Skeletal muscle tissue (tissue), 4 donors: ENCODE measurements around the gene AK9. TPM values are rescaled to one million over a fixed set of nuclear protein-coding genes. Genes with fewer than 3 reads are reported as not detected.
"Not testable (repeated sequence)": the region's sequence is repeated elsewhere in the genome, so short reads cannot be mapped to it uniquely, and the experiment has no call there.

Experiments used
- H3K27ac ChIP-seq: one replicate; pipeline ENCODE4 v1.7.0; 2013; ENCODE audit warnings: mild to moderate bottlenecking, low read depth, low read length, inconsistent platforms
- H3K27me3 ChIP-seq, 3 donors: one replicate each; pipeline ENCODE4 v1.7.0; 2013; ENCODE audit warnings: low read length in 3 of 3; ENCODE audit not compliant: control insufficient read depth in 3 of 3, insufficient read depth in 3 of 3
- H3K36me3 ChIP-seq, 3 donors: one replicate each; pipeline ENCODE4 v1.7.0; 2013; ENCODE audit warnings: low read length in 3 of 3; ENCODE audit not compliant: control insufficient read depth in 3 of 3, insufficient read depth in 3 of 3
- H3K4me1 ChIP-seq, 3 donors: one replicate each; pipeline ENCODE4 v1.7.0; 2013; ENCODE audit warnings: low read length in 3 of 3, mild to moderate bottlenecking in 3 of 3; ENCODE audit not compliant: control insufficient read depth in 3 of 3, insufficient read depth in 3 of 3
- H3K4me3 ChIP-seq, 3 donors: one replicate each; pipeline ENCODE4 v1.7.0; 2013; ENCODE audit warnings: low read length in 3 of 3
- H3K9ac ChIP-seq, 3 donors: one replicate each; pipeline ENCODE4 v1.7.0; 2013; ENCODE audit warnings: low read length in 3 of 3, mild to moderate bottlenecking in 3 of 3, moderate library complexity in 2 of 3, low read depth in 1 of 3
- H3K9me3 ChIP-seq, 3 donors: one replicate each; pipeline ENCODE4 v1.7.0; 2013; ENCODE audit warnings: low read length in 3 of 3; ENCODE audit not compliant: control insufficient read depth in 3 of 3
- total RNA-seq: library from RNA; depleted of rRNA; stranded (reverse); fragments of >200 nt; gene quantifications from one replicate; pipeline ENCODE4 v1.2.3, GENCODE V29; 2014
- donor health status: Osteomylitis.

Gene AK9
- total RNA-seq, 1 donor from 2014 or later: 14.1 TPM

- Histone ChIP-seq H3K27me3 (no peaks in the 10 kb centered on the region), H3K4me1 (peaks cover 0 to 3% (median 0%) of the 10 kb centered on the region in 3 donors), H3K9me3 (no peaks in the 10 kb centered on the region), H3K27ac (no peak overlapping the region), H3K9ac (no peak overlapping the region), H3K36me3 (peaks cover 0 to 7% (median 0%) of the 10 kb centered on the region in 3 donors), H3K4me3 (no peak overlapping the region)
These were observed 29.3 kb upstream of the AK9 start for GRCh38 chr6:109720311-109720710.

GRCh38 chr6:109718991-109719390, 28.0 kb upstream of the AK9 start:
- no peaks in the 10 kb centered on the region for H3K9me3 ChIP-seq
- H3K27me3 ChIP-seq: no peaks in the 10 kb centered on the region
- peaks cover 0 to 3% (median 0%) of the 10 kb centered on the region in 3 donors for H3K4me1 ChIP-seq
- no peak overlapping the region for H3K4me3 ChIP-seq
- H3K36me3 ChIP-seq: peaks cover 0 to 7% (median 0%) of the 10 kb centered on the region in 3 donors
- no peak overlapping the region for H3K9ac ChIP-seq
- no peak overlapping the region for H3K27ac ChIP-seq

- H3K9ac ChIP-seq: no peak overlapping the region
- peaks cover 0 to 4% (median 0%) of the 10 kb centered on the region in 3 donors for H3K36me3 ChIP-seq
- no peak overlapping the region for H3K4me3 ChIP-seq
These were observed 27.0 kb upstream of the AK9 start for GRCh38 chr6:109717971-109718370.

GRCh38 chr6:109715616-109716015, 24.6 kb upstream of the AK9 start:
- H3K9ac ChIP-seq: no peak overlapping the region
- H3K4me3 ChIP-seq: no peak overlapping the region
- H3K4me1 ChIP-seq: no peaks in the 10 kb centered on the region

More at GRCh38 chr6:109717971-109718370, 27.0 kb upstream of the AK9 start:
- Histone ChIP-seq H3K27me3 (no peaks in the 10 kb centered on the region), H3K27ac (no peak overlapping the region), H3K9me3 (no peaks in the 10 kb centered on the region), H3K4me1 (peaks cover 0 to 3% (median 0%) of the 10 kb centered on the region in 3 donors)

GRCh38 chr6:109714611-109715010, 23.6 kb upstream of the AK9 start:
- H3K4me1 ChIP-seq: no peaks in the 10 kb centered on the region
- H3K9me3 ChIP-seq: no peaks in the 10 kb centered on the region
- H3K27ac ChIP-seq: no peak overlapping the region
- H3K9ac ChIP-seq: no peak overlapping the region
- H3K4me3 ChIP-seq: no peak overlapping the region
- no peaks in the 10 kb centered on the region for H3K27me3 ChIP-seq
- no peaks in the 10 kb centered on the region for H3K36me3 ChIP-seq

More at GRCh38 chr6:109715616-109716015, 24.6 kb upstream of the AK9 start:
- H3K9me3 ChIP-seq: no peaks in the 10 kb centered on the region
- H3K27me3 ChIP-seq: no peaks in the 10 kb centered on the region
- no peaks in the 10 kb centered on the region for H3K36me3 ChIP-seq
- H3K27ac ChIP-seq: no peak overlapping the region

- no peaks in the 10 kb centered on the region for H3K27me3 ChIP-seq
- no peak overlapping the region for H3K4me3 ChIP-seq
- H3K4me1 ChIP-seq: no peaks in the 10 kb centered on the region
- H3K9ac ChIP-seq: no peak overlapping the region
- no peaks in the 10 kb centered on the region for H3K36me3 ChIP-seq
- H3K27ac ChIP-seq: no peak overlapping the region
- no peaks in the 10 kb centered on the region for H3K9me3 ChIP-seq
These were observed 23.2 kb upstream of the AK9 start for GRCh38 chr6:109714166-109714565.

- no peak overlapping the region for H3K9ac ChIP-seq
- H3K36me3 ChIP-seq: no peaks in the 10 kb centered on the region
- H3K9me3 ChIP-seq: no peaks in the 10 kb centered on the region
- H3K4me1 ChIP-seq: no peaks in the 10 kb centered on the region
- no peak overlapping the region for H3K4me3 ChIP-seq
- H3K27me3 ChIP-seq: no peaks in the 10 kb centered on the region
- H3K27ac ChIP-seq: no peak overlapping the region
These were observed 22.1 kb upstream of the AK9 start for GRCh38 chr6:109713097-109713496.

- not testable (repeated sequence) for H3K4me3 ChIP-seq, H3K9me3 ChIP-seq, H3K27me3 ChIP-seq, H3K9ac ChIP-seq, H3K27ac ChIP-seq, H3K4me1 ChIP-seq, H3K36me3 ChIP-seq
These were observed 17.1 kb upstream of the AK9 start for GRCh38 chr6:109708099-109708498.

GRCh38 chr6:109706513-109706912, 15.5 kb upstream of the AK9 start:
- no peak overlapping the region for H3K9ac ChIP-seq
- H3K27me3 ChIP-seq: no peaks in the 10 kb centered on the region
- no peaks in the 10 kb centered on the region for H3K9me3 ChIP-seq
- H3K36me3 ChIP-seq: no peaks in the 10 kb centered on the region
- H3K27ac ChIP-seq: no peak overlapping the region
- H3K4me3 ChIP-seq: no peak overlapping the region
- peaks cover 0 to 3% (median 0%) of the 10 kb centered on the region in 3 donors for H3K4me1 ChIP-seq

GRCh38 chr6:109705258-109705657, 14.3 kb upstream of the AK9 start:
- Histone ChIP-seq H3K9me3 (no peaks in the 10 kb centered on the region), H3K4me1 (peaks cover 0 to 3% (median 2%) of the 10 kb centered on the region in 3 donors), H3K27ac (no peak overlapping the region), H3K9ac (no peak overlapping the region), H3K4me3 (no peak overlapping the region), H3K36me3 (no peaks in the 10 kb centered on the region), H3K27me3 (no peaks in the 10 kb centered on the region)

- peaks cover 0 to 3% (median 2%) of the 10 kb centered on the region in 3 donors for H3K4me1 ChIP-seq
These were observed 11.8 kb upstream of the AK9 start for GRCh38 chr6:109702791-109703190.

More at GRCh38 chr6:109702791-109703190, 11.8 kb upstream of the AK9 start:
- no peaks in the 10 kb centered on the region for H3K36me3 ChIP-seq
- H3K9ac ChIP-seq: no peak overlapping the region
- no peak overlapping the region for H3K4me3 ChIP-seq
- no peaks in the 10 kb centered on the region for H3K9me3 ChIP-seq
- H3K27me3 ChIP-seq: no peaks in the 10 kb centered on the region
- H3K27ac ChIP-seq: no peak overlapping the region
